ENCODE measurements around the gene CSNK1G3. TPM values are rescaled to one million over a fixed set of nuclear protein-coding genes. Genes with fewer than 3 reads are reported as not detected.
A peak's percentile ranks its signal among the peaks of the same experiment; 100 is the strongest.

The CSNK1G3 gene
- total and polyA plus RNA-seq, 8 donors, result 36.1 to 54.3 (median 46.7) TPM

- Histone ChIP-seq H3K4me3 (no peak overlapping the region), H3K9me3 (no peaks in the 10 kb centered on the region), H3K27ac (no peak overlapping the region), H3K36me3 (peaks cover 0 to 3% of the 10 kb centered on the region in 2 donors), H3K27me3 (no peaks in the 10 kb centered on the region), H3K4me1 (no peaks in the 10 kb centered on the region)
- intact Hi-C loops (cut with DNase I), result no loop called here
- no peak for TF ChIP-seq CTCF (IDR thresholded peaks at IDR 0.05)
- no peak for ATAC-seq
- DNase-seq, result no peak
Observed at GRCh38 chr5:123605822-123606221, 93.8 kb downstream of the CSNK1G3 start.

- Histone ChIP-seq H3K27me3 (no peaks in the 10 kb centered on the region), H3K4me3 (no peak overlapping the region), H3K4me1 (no peaks in the 10 kb centered on the region), H3K36me3 (peaks cover 0 to 6% of the 10 kb centered on the region in 2 donors), H3K27ac (no peak overlapping the region), H3K9me3 (no peaks in the 10 kb centered on the region)
- DNase-seq (no peak), ATAC-seq (no peak)
- no peak for TF ChIP-seq CTCF (IDR thresholded peaks at IDR 0.05)
- intact Hi-C loops (cut with DNase I), result no loop called here
Observed at GRCh38 chr5:123610209-123610608, 98.2 kb downstream of the CSNK1G3 start.

GRCh38 chr5:123610665-123611405 is 98.9 kb downstream of the CSNK1G3 start:
- H3K27ac ChIP-seq, result no peak overlapping the region
- TF ChIP-seq CTCF (IDR thresholded peaks at IDR 0.05), result peak; percentile 72 to 97
- intact Hi-C loops (cut with DNase I), result no loop called here
- peaks cover 0 to 10% of the 10 kb centered on the region in 2 donors for H3K36me3 ChIP-seq
- ATAC-seq (peak; percentile 93), DNase-seq (peak in 2 of 4 donors; percentile 49 to 68)
- no peaks in the 10 kb centered on the region for H3K9me3 ChIP-seq
- no peak overlapping the region for H3K4me3 ChIP-seq
- no peaks in the 10 kb centered on the region for H3K4me1 ChIP-seq
- no peaks in the 10 kb centered on the region for H3K27me3 ChIP-seq

GRCh38 chr5:123611406-123611709 is 99.4 kb downstream of the CSNK1G3 start:
- H3K9me3 ChIP-seq, result no peaks in the 10 kb centered on the region
- peaks cover 0 to 13% of the 10 kb centered on the region in 2 donors for H3K36me3 ChIP-seq
- intact Hi-C loops (cut with DNase I), result no loop called here
- no peak overlapping the region for H3K4me3 ChIP-seq
- no peak for DNase-seq
- peak in 1 of 2 donors; percentile 4 for TF ChIP-seq CTCF (IDR thresholded peaks at IDR 0.05)
- ATAC-seq, result no peak
- no peak overlapping the region for H3K27ac ChIP-seq
- no peaks in the 10 kb centered on the region for H3K27me3 ChIP-seq
- no peaks in the 10 kb centered on the region for H3K4me1 ChIP-seq

GRCh38 chr5:123617561-123617960 is 105.6 kb downstream of the CSNK1G3 start:
- no peak overlapping the region for H3K4me3 ChIP-seq
- no peak for ATAC-seq
- H3K36me3 ChIP-seq, result peaks cover 0 to 14% of the 10 kb centered on the region in 2 donors
- H3K4me1 ChIP-seq, result no peaks in the 10 kb centered on the region
- no peak overlapping the region for H3K27ac ChIP-seq
- no peak for TF ChIP-seq CTCF (IDR thresholded peaks at IDR 0.05)
- DNase-seq, result no peak
- intact Hi-C loops (cut with DNase I), result no loop called here
- H3K27me3 ChIP-seq, result no peaks in the 10 kb centered on the region
- no peaks in the 10 kb centered on the region for H3K9me3 ChIP-seq
